Stomach (tissue), 4 donors: Measurements from ENCODE around the gene GPR135.

Experiments
- CTCF ChIP-seq, 7 experiments: fragments of 450-650 bp in 4 of 7; fragments of 200-600 bp in 3 of 7; sonication (generic) in 3 of 7; IDR thresholded peaks; one replicate each; pipeline ENCODE4 v1.5.1; 2016 to 2019; ENCODE audit warnings: antibody characterized with exemption in 7 of 7, control low read depth in 2 of 7, mild to moderate bottlenecking in 1 of 7
- EP300 ChIP-seq: sonication (generic); formaldehyde crosslinking; IDR thresholded peaks from one replicate; pipeline ENCODE4 v1.6.1; 2017; ENCODE audit warnings: antibody characterized with exemption
- POLR2A ChIP-seq, 4 donors: fragments of 450-650 bp; IDR thresholded peaks; one replicate each; pipeline ENCODE4 v1.6.1; 2016; ENCODE audit warnings: antibody characterized with exemption in 4 of 4, control low read depth in 2 of 4, mild to moderate bottlenecking in 1 of 4, moderate library complexity in 1 of 4

GRCh38 chr14:59510966-59511365, 45.8 kb upstream of the GPR135 start:
- no peak for TF ChIP-seq POLR2A (IDR thresholded peaks at IDR 0.05)
- TF ChIP-seq CTCF (IDR thresholded peaks at IDR 0.05), result no peak
- TF ChIP-seq EP300, result no peak
